Medulla oblongata (tissue), 1 donor: ENCODE measurements around the gene IGF1R.

Experiments used
- DNase-seq: peaks from one replicate; pipeline ENCODE4 v3.0.0-alpha.2; 2015; ENCODE audit errors: extremely low spot score

IGF1R gene

DNA sequence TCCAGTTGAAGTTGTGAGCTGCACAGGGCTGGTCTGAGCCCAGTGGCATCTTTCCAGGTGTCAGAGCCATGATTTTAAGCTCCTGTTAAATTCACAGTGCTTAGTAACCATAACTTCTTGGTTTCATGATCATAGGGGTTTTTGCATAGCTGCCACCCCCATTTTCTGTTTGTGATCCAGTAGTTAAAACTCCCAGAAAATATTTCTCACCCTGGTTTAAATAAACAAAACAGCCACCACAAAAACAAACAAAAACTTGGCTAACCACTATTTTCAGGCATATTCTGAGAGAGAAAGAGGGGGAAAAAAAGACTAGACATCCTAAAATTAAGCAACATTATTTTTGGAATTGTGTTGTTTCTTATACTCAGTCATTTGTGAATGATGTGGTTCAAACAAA, 175.3 kb downstream of the IGF1R start:
- DNase-seq: no peak

DNA sequence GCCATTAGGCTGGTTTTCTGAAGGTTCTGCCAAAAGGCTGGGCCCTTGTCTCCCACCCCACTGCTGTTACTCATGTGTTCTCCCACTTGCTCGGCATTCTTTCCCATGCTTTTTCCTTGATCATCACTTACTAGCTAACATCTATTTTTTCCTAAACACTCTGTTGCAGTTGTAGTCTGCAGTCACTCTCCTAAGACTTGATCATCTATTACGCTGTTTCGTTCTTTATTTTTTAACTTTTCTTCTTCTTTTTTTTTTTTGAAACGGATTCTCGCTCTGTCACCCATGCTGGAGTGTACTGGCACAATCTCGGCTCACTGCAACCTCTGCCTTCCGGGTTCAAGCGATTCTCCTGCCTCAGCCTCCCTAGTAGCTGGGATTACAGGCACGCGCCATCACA, 176.3 kb downstream of the IGF1R start:
- DNase-seq: no peak

DNA sequence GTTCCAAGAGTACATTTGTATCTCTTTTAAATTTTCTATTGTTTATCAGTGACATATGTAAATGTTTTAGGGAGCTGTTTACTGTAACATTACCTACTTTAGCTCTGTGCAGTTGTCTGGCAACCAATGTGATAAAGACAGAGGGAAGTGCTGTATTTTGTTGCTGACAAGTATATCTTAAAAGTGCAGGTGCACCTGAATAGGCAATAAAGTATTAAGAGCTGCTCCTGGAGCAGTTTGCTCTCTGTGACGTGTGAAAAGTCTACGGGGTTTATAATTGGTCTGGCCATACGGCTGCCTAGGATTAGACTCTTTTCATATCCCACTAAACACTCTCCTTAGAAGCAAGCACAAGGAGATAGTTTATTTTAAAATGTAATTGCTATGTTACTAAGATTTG, 178.3 kb downstream of the IGF1R start:
- no peak for DNase-seq

DNA sequence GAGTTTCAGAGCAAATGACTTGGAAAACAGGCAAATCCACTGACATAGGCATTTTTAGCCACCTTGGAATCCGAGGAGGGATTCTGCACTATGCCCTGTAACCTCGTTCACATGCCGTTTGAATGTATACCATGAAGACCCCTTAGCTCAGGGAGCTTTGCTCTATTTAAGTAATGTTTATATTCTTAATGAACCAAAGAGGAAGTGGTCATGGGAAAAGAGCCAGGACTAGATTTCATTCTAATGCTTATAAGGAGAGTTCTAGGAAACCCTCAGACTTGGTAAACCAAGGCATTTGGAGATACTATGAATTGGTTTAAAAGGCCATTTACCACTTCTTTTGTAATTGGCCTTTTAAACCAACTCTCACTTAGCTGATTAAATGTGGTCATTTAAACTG, 178.9 kb downstream of the IGF1R start:
- DNase-seq: no peak

- DNase-seq: no peak
Observed at GRCh38 chr15:98830034-98830634, 181.8 kb downstream of the IGF1R start.

- no peak for DNase-seq
Observed at GRCh38 chr15:98834976-98835375, 186.6 kb downstream of the IGF1R start.

DNA sequence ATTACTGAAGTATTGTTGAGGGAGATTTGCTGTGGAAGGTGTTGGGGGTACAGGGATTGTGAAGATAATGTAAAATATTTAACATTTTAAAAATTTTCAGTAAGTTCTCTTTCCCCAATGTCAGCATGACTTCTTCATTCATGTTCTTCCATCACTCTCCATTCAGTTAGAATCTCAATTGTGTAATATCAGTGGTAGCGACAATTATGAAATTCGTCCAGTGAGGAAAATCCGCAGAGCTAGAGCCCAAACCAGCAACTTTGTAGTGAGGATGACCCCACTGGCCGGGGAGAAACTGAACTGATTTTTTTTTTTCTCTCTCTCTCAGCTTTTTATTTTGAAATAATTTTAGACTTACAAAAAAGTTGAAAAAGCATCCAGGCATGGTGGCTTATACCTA, 187.5 kb downstream of the IGF1R start:
- no peak for DNase-seq

DNA sequence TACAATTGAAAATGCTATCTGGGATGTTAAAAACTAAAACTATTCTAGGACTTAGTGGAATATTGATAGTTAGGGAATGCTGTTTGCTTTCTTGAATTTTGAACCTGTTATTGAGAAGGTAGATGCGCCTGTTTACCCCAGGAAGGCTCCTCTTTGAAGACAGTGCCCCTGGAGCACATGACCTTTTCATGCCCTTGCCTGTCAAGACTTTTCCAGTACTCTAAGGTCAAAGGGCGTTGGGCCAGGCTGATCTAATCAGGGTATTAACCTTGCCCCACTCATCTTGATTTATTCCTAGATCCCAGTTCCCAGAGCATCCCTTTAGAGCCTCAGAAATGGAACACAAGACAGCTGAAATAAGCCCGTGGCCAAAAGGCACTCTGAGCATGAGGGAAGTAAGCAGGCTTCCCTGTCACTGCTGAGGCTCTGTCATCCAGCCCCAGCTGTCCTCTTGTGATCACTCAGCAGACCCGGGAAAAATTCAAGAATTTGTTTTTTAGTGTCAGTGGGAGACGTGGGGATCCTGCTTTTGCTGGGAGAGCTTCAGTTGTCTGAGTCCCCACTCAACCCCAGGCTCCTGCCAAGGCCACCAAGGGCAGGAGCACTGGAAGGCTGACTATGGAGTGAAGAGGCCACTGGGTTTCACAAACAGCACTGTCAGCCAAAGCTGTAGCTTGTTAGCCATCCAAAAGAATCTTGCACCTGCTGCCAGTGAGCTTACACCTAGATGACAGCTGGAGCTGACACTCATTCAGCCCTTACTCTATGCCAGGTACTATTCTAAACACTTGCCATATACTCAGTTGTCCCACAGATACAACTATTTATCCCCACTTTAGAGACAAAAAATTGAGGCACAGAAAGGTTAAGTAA, 190.3 kb downstream of the IGF1R start:
- no peak for DNase-seq

- peak; percentile 57 for DNase-seq
Observed at GRCh38 chr15:98840053-98840452, 191.7 kb downstream of the IGF1R start.

- DNase-seq: peak; percentile 56
Observed at GRCh38 chr15:98841419-98841970, 193.2 kb downstream of the IGF1R start.

GRCh38 chr15:98842192-98842972, 194.0 kb downstream of the IGF1R start:
- DNase-seq: no peak

DNA sequence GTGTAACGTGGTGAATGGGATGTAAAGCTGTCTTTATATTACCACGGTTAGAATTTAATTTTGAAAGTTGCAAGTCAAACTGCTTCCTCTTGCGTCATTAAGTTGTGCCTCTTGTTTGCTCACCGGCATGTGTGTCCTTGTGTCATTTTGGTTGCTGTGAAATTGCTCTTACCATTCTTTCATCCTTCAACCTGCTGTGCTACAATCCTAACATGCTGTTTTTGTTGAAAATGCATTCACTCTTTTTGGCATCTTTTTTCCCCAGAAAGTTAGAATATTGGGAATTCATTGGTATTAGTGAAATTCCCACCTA, 194.6 kb downstream of the IGF1R start:
- no peak for DNase-seq

DNA sequence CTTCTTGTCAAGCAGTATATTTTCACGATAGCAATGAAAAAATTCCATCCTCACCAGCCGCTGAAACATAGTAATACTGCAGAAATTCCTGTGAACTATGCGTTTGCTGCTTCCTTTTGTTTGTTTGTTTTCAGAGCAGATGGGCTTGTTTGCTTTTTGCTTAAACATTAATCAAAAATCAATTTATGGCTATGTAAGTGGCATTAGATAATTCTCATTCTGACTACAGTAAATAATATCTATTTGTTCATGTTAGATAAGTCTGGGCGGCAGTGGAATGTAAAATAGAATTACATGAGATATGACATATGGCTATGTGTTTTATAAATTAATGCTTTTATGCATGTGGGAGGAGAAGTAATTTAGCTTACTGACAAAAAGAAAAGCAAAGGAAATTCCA, 195.5 kb downstream of the IGF1R start:
- DNase-seq: no peak

- no peak for DNase-seq
Observed at GRCh38 chr15:98844261-98844660, 195.9 kb downstream of the IGF1R start.

GRCh38 chr15:98845138-98845884, 197.0 kb downstream of the IGF1R start:
- DNase-seq: no peak

DNA sequence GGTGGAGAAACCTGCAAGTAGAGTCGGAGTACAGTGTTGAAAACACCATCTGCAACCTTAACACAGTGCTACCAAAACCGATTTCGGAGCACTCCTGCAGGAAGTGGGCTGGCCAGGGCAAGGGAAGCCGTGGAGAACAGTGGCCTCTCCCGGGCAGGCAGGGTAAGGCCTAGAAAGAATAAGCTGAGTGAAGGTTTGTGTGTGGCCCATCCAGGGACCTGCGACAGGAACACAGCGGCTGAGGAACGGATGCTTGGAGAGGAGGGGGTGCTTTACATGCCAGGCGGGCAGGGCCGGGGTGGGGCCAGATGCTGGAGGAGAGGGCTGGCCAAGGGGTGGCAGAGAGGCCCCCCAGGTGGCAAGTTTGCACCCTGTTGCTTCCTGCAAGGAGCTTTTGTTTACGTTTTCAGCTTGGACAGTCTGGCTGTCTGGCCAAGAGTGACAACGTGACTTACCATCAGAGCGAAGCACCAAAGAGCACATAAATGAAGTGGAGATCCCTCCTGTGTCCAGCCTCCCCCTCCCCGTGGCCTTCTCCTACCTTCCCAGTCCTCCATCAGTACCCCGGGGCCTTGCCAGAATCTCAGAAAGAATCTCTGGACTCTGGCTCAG, 202.7 kb downstream of the IGF1R start:
- peak; percentile 92 for DNase-seq

DNA sequence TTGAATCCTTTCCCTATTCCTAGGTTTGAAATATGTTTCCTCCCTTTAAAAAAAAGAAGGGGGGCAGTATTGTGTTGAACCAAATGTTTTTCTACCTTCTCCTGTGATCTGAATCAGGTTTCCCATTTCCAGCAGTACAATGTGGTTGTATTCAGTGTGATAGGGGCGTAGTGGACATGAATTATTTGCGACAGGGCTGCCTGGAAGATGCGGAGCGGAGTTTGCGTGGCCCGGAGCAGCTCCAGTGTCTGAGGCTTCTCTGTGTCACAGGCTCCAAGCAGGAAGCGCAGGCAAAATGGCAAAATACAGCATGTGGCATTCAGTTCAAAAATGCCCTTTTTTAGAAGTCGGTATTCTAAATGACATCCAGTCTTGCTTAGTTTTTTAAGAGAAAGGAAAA, 204.8 kb downstream of the IGF1R start:
- peak; percentile 94 for DNase-seq

- no peak for DNase-seq
Observed at GRCh38 chr15:98853617-98854420, 205.5 kb downstream of the IGF1R start.

GRCh38 chr15:98854496-98854895, 206.2 kb downstream of the IGF1R start:
- no peak for DNase-seq

DNA sequence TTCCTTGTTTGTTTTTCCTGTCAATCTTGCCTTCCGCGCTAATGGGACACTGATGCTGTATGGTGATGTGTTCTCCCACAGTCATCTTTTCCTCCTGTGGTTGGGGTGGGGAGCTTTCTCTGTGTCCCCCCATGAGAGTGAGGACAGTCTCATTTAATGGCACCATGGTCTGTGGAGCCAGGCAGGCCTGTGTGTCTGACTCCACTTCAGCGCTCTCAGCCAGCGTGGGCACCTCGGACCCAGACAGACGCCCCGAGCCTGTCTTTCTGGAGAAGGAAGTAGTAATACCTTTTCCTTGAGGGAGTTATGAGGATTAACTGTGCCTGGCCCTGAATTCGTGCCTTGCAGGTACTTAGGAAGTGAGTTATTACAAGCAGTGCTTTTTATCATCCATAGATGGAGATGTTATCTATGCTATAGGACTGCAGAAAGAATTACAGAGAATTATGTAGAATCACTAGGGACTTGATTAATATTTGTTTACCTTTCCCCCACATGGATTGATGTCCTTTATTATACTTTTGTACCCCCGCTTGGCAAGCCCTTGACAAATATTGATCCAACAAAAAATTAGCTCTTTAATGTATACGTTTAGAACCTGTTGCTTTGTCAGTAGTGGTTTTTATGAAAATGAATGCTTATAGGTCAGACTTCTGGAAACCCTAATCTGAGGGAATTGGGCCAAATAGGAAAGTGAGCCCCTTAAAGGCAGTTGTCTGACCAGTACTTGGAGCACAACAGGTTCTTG, 206.9 kb downstream of the IGF1R start:
- no peak for DNase-seq
